HS-5 (cell line): ENCODE data around the gene DDIT3.

Source experiments
- DNase-seq: peaks from one replicate; pipeline ENCODE4 v3.0.0-alpha.2; 2012; ENCODE audit warnings: low read depth

DDIT3 gene

DNA sequence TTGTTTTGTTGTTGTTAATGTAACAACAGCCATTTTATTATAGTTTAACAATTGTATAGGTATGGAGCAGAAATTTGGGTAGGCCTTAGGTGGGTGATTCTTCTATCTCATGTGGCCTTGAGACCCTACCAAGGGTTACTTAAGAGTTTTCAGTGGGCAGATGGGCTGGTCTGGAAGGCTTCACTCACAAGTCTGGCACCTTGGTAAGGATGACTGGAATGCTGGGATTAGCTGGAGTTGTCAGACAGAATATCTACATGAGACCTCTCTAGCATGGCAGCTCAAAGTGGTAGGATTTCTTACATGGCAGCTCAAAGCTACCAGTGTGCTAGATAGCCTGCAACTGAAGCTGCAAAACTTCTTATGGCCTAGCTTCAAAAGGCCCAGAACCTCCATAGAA lies 34.6 kb downstream of the DDIT3 start:
- no peak for DNase-seq

DNA sequence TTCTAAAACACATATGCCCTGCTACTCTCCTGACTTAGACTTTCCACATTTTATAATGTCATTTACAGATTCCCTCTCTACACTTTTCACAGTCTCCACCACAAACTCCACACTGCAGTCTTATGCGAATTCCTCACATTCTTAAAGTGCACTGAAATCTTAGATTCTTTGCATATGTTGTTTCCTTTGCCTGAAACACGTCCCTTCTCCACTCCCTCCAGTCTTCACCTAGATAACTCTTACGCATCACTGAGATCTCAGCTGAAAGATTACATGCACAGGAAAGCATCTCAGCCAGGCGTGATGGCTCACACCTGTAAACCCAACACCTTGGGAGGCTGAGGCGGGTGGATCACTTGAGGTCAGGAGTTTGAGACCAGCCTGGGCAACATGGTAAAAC lies 36.8 kb downstream of the DDIT3 start:
- no peak for DNase-seq

DNA sequence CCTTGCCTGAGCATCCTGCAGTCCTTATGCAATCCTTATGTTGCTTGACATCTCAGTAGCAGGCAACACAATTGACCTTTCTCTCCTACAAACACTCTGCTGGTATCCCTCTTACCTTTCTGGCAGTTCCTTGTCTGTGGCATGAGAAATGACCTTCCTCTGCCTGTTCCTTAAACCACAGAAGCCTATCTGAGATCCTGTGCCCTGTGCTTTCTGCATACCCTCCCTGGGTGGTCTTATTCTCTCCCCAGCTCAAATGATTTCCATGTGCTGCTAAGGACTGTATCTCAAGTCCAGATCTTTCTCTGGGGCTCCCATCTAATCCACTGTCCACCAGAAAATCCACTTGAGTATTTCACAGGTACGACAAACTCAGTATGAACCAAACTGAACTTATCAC lies 38.6 kb downstream of the DDIT3 start:
- DNase-seq, result no peak

DNA sequence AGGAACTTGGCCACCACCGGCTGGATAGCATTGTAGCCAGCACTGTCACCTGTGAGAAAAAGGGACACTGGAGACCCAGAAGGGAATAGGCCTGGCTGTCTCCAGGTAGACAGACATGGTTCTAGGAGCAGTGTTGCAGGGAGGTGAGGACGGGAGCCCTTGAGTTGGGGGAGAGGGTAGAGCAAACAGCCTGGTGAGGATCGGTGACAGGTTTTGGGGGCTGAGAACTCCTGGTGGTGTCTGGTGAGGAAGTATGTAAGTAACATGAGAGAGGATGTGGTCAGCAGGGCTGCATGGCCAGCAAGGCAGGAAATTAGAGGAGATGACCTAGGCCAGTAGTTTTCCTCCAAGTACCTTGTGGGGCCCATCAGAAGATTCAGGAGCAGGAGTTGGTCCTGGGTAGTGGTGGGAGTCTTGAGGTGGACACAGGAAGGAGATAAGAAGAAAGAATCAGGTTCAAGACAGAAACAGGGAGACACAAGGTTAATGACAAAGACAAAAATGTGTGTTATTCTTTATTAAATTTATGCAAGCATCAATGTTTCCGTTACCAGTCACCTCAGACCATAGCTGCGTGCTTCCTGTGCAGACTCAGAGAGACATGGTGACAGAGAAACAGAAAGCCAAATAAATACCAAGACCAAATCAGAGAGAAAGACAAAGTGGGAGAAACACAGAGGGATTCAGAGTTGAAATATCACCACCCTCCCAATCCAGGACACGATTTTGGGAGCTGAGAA lies 40.8 kb downstream of the DDIT3 start, which contains the start of gene ARHGAP9:
Gene ARHGAP9 (minus strand): TSS at position 491 of the 740 bp plus-strand sequence. CDS start 460 bp downstream, at position 31.
- no peak for DNase-seq

DNA sequence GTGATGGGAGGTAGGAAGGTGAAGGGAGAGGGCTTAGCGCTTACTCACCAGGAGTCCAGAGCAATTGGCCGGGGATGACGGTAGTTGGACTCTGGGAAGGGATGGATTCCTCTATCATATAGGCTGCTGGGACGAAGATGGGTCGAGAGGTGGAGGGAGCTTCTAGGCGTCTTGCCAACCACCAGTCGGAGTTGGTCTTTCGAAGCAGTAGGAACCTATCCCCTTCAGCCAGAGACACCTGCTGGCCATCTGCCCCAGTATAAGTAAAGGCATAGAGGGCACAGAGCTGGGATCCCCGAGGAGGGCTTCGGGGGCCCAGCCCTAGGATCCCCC lies 41.3 kb downstream of the DDIT3 start:
- no peak for DNase-seq

DNA sequence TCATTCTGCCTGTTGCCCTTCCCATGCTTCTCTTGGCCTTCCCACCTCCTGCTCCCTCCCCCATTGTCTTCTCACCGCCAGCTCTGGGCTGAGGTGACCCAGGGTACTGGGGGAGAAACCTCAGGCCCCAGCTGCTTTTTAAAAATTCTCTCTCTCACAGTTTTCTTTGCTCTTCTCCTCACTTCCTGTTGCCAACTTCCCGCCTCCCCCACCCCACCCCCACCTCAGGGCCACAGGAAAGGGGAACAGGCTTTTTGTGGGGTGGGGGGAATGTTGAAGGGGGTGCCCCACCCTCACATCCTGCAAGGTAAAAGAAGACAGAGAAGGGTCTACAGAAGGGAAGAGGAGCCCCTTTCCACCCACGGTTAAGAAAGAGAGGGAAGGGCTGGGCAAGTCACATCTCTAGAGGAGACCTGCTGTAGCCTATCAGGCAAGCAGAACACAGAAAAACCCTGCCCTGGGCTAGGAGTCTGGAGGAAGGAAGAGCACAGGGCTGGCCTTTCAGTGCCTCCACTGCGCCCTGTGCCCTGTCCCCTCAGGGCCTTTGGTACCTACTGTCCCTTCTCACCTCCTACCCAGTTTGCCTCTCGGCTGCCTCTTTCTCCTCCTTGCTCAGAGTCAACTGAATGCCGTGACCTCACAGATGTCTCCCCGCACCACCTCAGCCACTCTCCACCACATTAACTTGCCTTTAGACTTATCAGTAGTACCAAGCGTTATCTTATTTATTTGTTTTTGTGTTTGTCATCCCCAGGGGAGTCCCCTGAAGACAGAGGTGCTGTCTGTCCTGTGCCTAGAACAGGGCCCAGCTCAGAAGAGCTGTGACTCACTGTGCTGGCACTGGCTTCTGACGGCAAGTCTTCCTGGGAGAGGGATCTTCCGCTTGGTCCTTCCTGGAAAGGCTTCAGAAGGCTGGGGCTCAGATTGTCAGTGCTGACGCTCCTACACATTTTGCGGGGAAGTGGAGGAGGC lies 42.3 kb downstream of the DDIT3 start:
- DNase-seq, result no peak

DNA sequence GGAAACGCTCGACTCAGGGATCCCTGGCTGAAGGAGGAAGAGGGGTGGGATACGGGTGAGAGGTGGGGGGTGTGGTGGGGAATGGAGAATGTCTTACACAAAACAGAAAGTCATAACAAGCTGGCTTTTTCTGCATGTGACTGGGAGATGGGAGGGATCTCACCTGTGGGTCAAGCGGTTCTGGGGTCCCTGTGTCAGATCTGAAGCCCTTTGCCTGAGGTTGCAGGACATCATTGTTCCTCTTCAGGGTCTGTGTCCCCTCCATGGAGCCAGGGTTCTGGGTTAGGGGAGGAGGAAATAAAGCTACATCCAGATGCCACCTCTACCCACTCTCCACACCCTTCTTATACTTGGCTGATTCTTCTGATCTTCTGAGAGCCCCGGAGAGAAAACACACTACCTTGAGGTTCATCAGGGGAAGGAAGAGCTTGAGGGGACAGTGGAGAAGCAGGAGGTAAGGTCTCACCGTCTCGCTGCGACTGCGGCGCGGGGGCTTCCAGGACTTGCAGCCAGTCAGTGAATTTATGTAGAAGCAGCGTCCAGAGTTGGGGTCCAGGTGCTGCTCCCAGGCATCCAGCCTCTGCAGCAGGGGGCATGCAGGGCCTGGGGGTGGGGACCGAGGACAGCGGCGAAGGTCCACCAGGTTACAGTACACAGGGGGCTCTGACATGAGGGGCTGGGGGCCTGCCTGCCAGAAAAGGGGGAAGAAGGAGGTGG lies 43.2 kb downstream of the DDIT3 start:
- DNase-seq, result no peak

DNA sequence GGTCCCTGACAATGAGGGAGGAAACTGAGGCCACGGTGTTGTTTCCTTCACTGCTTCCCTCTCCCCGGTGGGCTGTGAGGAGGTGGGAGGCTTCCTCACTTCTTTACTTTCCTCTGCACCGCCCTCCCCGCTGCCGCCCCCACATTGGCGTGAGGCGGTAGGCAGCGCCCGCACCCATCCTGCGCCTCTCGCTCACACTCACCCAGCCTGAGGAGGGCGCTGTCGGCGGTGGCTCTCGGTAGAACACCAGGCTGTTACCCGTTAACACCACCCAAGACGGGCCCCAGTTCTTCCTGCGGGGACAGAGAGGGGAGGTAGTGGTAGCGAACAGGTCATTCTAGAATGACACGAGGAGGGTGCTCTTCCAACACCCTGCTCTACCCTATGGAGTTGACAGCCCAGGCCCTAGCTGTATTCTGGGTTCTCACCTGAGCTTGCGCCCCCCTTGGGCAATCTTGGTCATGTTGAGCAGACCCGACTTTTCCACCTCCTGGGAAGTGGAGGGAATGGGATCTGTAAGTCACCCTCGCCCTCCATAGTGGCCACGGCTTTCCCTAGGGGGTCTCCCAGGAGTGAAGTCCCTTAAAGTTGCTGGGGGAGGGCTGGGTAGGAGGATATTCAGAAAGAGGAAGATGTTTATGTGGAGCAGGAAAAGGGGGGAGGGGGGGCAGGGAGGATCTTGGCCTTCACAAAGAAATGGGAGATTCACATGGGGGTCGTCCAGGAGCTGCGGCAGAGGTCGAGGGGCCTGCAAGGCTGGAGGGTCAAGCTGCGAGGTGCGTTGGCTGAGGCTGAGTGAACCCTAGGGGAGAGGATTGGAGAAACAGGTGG lies 43.9 kb downstream of the DDIT3 start:
- DNase-seq, result no peak

DNA sequence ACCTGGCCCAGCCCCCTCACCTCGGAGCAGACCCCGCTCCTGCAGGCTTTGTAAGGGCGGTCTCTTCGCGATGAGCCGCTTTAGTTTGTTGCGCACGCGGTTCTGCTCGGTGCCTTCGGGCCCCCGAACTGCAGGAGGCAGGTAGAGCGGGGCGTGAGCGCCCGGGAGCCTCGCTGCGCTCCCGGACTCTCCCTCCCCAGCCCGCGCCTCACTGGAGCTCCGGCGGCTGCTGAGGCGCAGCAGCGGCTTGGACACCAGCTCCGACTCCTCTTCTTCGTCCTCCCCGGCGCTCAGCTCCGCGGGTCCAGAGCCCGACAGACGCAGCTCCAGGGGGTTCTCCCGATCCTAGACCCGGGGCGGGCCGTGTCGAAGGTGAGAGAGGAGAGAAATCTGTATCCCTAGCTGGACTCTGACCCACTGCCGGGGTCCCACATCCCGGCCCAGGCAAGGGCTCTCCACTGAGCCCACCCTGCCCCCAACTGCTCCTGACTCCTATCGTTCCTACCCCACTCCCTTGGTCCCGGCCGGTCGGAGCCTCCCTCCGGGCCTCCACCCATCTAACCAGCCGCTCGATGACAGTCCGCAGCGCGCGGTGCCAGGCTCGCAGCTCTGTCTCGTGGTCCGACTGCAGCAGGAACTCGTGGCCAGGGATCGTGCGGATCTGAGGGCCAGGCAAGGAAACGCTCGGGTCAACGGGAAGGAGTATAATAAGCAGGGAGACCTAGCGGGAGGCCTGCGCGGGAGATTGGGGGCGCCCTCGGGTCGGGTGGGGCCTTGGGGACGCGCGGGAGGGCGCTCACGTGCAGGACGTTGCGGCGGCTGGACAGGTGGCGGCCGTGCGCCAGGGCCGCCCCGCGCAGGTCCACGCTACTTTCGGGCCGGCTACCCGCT lies 44.8 kb downstream of the DDIT3 start:
- DNase-seq, result no peak

DNA sequence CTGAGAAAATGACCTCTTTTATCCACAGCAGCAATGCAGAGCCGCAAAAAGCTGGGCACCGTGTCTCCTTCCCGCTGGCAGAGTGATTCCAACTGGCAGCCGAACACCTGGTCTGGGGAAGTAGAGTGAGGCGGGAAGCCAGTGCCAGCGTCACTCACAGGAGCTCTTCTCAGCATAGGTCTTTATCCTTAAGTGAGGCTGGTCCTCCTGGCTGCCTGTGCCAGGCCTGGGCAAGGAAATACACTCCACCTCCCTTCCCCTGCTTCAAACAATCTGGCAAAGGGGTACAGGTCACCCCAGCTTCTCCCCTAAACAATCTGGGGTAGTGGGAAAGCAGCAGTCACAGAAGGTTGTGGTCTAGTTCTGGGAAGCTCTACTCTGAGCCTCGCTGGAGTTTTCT lies 45.5 kb downstream of the DDIT3 start:
- no peak for DNase-seq

DNA sequence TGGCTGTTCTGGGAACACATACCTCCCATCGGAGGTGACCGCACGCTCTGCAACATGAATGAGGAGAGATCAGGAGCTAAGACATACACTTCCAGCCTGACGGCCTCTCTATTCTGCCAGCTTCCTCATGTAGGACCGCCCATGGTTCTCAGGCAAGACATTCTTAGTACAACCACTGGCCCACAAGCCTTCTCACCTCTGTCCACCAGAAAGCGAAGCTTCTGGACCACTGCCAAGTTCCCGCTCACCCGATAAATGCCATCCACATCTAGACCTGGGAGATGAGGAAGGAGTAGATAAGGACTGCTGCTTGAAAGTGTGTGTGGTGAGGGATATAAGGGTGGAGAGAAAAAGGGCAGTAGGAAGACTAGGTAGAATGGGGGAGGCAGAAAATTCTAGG lies 45.9 kb downstream of the DDIT3 start:
- no peak for DNase-seq

DNA sequence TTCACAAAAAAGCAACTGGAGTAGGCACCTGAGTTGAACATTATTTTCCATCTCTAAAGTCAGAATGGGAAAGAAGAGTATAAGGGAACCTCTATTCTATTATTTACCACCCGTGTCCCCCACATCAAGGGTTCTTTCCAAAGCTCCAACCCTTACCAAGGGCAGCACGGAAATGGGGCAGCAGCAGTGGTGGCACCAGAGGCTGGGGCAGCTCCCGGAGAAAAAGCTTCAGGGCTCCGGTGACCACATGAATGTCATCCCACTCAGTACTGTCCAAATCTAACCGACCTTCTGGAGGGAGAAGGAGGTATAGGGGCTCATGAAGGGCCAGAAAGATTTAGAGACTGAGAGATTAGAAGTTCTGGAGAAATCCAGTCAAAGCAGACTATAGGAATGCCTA lies 46.4 kb downstream of the DDIT3 start:
- no peak for DNase-seq

DNA sequence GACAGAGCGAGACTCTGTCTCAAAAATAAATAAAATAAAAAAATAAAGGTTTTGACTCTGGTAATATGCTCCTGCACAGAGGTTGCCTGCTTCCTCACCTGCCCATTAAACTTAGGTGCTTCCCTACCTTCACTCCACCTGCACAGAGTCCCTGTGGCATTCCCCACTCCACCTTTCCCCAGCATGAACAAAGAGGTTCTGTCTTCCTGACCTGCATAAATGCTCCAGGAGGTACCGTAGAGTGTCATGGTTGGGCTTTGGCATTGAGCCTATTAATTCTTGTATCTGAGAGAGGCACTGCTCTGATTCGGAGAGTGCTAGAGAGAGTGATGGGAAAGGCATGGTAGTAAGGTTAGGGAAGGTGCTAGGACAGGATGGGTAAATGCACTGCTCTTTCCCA lies 46.9 kb downstream of the DDIT3 start:
- no peak for DNase-seq

DNA sequence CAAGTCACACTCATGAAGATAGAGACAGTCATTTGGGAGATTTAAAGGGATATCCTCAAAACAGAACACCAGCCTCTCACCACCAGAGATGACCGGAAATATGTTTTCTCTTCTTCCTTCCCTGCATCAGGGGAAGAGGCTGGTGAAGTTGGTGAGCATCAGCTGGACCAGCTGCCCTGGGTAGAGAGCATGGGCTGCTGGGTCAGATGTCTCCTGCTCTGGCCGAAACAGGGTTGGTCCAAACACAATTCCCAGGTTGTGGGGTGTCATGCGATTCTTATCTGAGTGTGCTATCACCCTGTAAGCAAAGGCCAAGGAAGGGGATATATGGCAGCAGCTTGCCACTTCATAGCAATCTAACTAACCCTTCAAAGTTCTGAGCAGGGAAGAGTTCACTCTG lies 47.9 kb downstream of the DDIT3 start:
- no peak for DNase-seq

DNA sequence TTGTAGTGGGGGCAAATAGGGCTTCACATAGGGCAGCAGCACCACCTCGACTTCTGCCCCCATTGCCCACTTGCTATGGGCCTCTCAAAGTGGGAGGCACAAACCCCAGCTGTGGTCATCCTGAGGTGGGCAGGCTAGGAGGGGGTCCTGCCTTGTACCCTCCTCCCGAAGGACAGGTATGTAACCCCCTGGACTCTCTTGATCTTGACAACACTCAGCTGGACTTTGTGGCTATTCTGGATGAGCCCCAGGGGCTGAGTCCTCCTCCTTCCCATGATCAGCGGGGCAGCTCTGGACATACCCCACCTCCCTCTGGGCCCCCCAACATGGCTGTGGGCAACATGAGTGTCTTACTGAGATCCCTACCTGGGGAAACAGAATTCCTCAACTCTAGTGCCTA lies 48.7 kb downstream of the DDIT3 start:
- no peak for DNase-seq

DNA sequence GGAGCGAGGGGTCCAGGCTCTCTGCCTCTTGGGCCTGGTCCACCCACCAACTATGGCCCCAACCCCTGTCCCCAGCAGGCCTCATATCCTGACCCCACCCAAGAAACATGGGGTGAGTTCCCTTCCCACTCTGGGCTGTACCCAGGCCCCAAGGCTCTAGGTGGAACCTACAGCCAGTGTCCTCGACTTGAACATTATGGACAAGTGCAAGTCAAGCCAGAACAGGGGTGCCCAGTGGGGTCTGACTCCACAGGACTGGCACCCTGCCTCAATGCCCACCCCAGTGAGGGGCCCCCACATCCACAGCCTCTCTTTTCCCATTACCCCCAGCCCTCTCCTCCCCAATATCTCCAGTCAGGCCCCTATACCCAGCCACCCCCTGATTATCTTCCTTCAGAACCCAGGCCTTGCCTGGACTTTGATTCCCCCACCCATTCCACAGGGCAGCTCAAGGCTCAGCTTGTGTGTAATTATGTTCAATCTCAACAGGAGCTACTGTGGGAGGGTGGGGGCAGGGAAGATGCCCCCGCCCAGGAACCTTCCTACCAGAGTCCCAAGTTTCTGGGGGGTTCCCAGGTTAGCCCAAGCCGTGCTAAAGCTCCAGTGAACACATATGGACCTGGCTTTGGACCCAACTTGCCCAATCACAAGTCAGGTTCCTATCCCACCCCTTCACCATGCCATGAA lies 49.2 kb downstream of the DDIT3 start:
- DNase-seq, result no peak

DNA sequence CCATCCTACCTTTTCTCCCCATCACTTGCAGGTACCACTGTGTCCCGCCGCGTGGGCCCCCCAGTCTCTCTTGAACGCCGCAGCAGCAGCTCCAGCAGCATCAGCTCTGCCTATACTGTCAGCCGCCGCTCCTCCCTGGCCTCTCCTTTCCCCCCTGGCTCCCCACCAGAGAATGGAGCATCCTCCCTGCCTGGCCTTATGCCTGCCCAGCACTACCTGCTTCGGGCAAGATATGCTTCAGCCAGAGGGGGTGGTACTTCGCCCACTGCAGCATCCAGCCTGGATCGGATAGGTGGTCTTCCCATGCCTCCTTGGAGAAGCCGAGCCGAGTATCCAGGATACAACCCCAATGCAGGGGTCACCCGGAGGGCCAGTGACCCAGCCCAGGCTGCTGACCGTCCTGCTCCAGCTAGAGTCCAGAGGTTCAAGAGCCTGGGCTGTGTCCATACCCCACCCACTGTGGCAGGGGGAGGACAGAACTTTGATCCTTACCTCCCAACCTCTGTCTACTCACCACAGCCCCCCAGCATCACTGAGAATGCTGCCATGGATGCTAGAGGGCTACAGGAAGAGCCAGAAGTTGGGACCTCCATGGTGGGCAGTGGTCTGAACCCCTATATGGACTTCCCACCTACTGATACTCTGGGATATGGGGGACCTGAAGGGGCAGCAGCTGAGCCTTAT lies 49.9 kb downstream of the DDIT3 start:
- no peak for DNase-seq

DNA sequence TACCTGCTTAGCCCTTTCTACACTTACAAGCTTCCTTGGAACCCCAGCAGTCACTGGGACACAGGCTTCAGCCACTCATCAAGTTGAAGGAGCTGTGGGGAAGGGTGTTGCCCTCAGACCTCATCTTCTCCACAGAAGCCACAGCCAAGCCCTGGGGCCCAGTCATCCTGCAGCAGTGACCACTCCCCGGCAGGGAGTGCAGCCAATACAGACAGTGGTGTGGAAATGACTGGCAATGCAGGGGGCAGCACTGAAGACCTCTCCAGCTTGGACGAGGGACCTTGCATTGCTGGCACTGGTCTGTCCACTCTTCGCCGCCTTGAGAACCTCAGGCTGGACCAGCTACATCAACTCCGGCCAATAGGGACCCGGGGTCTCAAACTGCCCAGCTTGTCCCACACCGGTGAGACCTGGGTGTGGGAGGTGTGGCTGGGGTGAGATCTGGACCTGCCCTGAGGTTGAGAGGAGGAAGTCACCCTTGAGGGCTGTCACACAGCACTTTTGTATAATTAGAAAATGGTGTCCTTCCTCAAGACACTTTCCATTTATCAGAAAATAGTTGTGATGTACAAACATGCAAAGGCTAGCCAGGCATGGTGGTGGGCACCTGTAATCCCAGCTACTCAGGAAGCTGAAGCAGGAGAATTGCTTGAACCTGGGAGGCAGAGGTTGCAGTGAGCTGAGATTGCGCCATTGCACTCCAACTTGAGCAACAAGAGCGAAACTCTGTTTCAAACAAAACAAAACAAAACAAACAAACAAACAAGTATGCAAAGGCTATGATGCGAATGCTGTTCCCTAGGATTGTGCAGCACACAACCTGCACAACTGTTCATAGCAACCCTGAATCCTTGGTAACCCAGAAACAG lies 50.8 kb downstream of the DDIT3 start:
- no peak for DNase-seq

DNA sequence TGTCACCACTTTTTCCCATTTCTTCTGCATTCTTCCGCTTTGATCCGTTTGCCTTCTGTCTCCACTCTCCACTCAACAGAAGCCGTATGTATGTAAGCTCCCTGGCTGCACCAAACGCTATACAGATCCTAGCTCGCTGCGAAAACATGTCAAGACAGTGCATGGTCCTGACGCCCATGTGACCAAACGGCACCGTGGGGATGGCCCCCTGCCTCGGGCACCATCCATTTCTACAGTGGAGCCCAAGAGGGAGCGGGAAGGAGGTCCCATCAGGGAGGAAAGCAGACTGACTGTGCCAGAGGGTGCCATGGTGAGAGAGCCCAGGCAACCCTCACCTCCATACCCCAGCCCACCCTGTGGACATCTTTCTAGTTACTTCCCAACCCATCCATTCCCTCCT lies 52.4 kb downstream of the DDIT3 start:
- DNase-seq, result no peak
